DOHH2 (cell line): ENCODE data around the gene MTMR6.

Source experiments
- H3F3A ChIP-seq: fragments of 200-600 bp; sonication (generic), shearing (Covaris generic); 2 replicates; pipeline ENCODE4 v1.6.0; 2016; ENCODE audit warnings: antibody characterized with exemption, mild to moderate bottlenecking; ENCODE audit not compliant: control insufficient read depth, insufficient read depth
- H3K27ac ChIP-seq: fragments of 200-600 bp; sonication (generic); 2 replicates; pipeline ENCODE4 v1.5.1; 2014; ENCODE audit warnings: low read depth, mild to moderate bottlenecking, low read length, moderate library complexity
- H3K27me3 ChIP-seq: fragments of 200-600 bp; sonication (generic); 2 replicates; pipeline ENCODE4 v1.6.1; 2014; ENCODE audit warnings: mild to moderate bottlenecking, low read length, mixed read lengths; ENCODE audit not compliant: control insufficient read depth
- H3K36me3 ChIP-seq: fragments of 200-600 bp; sonication (generic); 2 replicates; pipeline ENCODE4 v1.6.1; 2014; ENCODE audit warnings: mild to moderate bottlenecking, low read length, moderate library complexity, mixed read lengths; ENCODE audit not compliant: control insufficient read depth
- H3K4me1 ChIP-seq: fragments of 200-600 bp; sonication (generic); 2 replicates; pipeline ENCODE4 v1.6.1; 2014; ENCODE audit warnings: mild to moderate bottlenecking, low read length, mixed read lengths; ENCODE audit not compliant: control insufficient read depth
- H3K4me2 ChIP-seq: fragments of 200-600 bp; sonication (generic); 2 replicates; pipeline ENCODE4 v1.6.0; 2014; ENCODE audit warnings: mild to moderate bottlenecking, low read length, moderate library complexity
- H3K4me3 ChIP-seq: fragments of 200-600 bp; sonication (generic); 2 replicates; pipeline ENCODE4 v1.5.1; 2014; ENCODE audit warnings: mild to moderate bottlenecking, low read length, mixed read lengths
- H3K79me2 ChIP-seq: fragments of 200-600 bp; sonication (generic); 2 replicates; pipeline ENCODE4 v1.6.1; 2014; ENCODE audit warnings: mild to moderate bottlenecking, low read length, mixed read lengths; ENCODE audit not compliant: control insufficient read depth
- H3K9me2 ChIP-seq: fragments of 200-600 bp; sonication (generic); replicated peaks from 2 replicates; pipeline ENCODE4 v1.6.1; 2014; ENCODE audit warnings: mild to moderate bottlenecking, low read length, mixed read lengths; ENCODE audit not compliant: control insufficient read depth
- H3K9me3 ChIP-seq: fragments of 200-600 bp; sonication (generic); 2 replicates; pipeline ENCODE4 v1.6.1; 2014; ENCODE audit warnings: antibody characterized with exemption, low read length, mixed read lengths; ENCODE audit not compliant: control insufficient read depth, insufficient read depth
- H4K20me1 ChIP-seq: fragments of 200-600 bp; sonication (generic); 2 replicates; pipeline ENCODE4 v1.6.0; 2014; ENCODE audit warnings: low read depth, mild to moderate bottlenecking, antibody characterized with exemption, low read length, moderate library complexity; ENCODE audit not compliant: control insufficient read depth, insufficient read depth
- EZH2phosphoT487 ChIP-seq: fragments of 200-600 bp; sonication (generic); IDR thresholded peaks from 2 replicates; pipeline ENCODE4 v1.6.1; 2017; ENCODE audit warnings: borderline replicate concordance, mild to moderate bottlenecking, antibody characterized with exemption, low read length, moderate library complexity, mixed read lengths
- TF ChIP-seq, protein P1 (sequence below): fragments of 200-600 bp; sonication (generic); IDR thresholded peaks from one replicate; pipeline ENCODE4 v1.5.1; 2014; ENCODE audit warnings: antibody characterized with exemption, mild to moderate bottlenecking, low read depth, low read length; ENCODE audit not compliant: poor library complexity, severe bottlenecking

MTMR6 gene

DNA sequence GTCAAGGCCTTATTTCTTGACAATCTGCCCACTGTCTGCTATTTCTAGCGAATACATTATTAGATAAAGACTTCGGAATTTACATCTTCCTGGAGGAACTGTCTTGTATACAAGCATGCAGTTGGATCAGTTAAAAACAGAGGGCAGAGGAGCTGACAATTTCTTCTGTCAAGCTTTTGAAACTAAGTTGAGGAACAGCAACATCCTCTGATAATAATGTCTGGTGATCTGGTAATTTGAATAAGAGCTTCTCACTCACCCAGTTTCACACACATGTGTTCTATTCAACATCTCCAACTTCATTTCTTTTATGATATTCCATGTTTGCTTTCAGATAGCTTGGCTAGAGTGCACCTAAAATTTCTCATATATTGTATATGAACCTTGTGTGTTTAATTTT, 50.2 kb downstream of the MTMR6 start:
- no peaks in the 10 kb centered on the region for H3K36me3 ChIP-seq
- H3K27ac ChIP-seq: peak overlapping the region; percentile 3; the same call in 1 of the 2 replicates
- H3K79me2 ChIP-seq: no peaks in the 10 kb centered on the region
- H3K4me1 ChIP-seq: peaks cover 32% of the 10 kb centered on the region
- H3K4me2 ChIP-seq: peak overlapping the region; percentile 6
- no peaks in the 10 kb centered on the region for H4K20me1 ChIP-seq
- no peaks in the 10 kb centered on the region for H3K27me3 ChIP-seq
- TF ChIP-seq, protein P1, sequence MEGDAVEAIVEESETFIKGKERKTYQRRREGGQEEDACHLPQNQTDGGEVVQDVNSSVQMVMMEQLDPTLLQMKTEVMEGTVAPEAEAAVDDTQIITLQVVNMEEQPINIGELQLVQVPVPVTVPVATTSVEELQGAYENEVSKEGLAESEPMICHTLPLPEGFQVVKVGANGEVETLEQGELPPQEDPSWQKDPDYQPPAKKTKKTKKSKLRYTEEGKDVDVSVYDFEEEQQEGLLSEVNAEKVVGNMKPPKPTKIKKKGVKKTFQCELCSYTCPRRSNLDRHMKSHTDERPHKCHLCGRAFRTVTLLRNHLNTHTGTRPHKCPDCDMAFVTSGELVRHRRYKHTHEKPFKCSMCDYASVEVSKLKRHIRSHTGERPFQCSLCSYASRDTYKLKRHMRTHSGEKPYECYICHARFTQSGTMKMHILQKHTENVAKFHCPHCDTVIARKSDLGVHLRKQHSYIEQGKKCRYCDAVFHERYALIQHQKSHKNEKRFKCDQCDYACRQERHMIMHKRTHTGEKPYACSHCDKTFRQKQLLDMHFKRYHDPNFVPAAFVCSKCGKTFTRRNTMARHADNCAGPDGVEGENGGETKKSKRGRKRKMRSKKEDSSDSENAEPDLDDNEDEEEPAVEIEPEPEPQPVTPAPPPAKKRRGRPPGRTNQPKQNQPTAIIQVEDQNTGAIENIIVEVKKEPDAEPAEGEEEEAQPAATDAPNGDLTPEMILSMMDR: no peak
- no peaks in the 10 kb centered on the region for H3K9me2 ChIP-seq
- 0 out of 2 replicates have a peak, but pooled peaks cover 2% of the 10 kb centered on the region for H3K9me3 ChIP-seq
- H3K4me3 ChIP-seq: no peak overlapping the region
- no peaks in the 10 kb centered on the region for H3F3A ChIP-seq

DNA sequence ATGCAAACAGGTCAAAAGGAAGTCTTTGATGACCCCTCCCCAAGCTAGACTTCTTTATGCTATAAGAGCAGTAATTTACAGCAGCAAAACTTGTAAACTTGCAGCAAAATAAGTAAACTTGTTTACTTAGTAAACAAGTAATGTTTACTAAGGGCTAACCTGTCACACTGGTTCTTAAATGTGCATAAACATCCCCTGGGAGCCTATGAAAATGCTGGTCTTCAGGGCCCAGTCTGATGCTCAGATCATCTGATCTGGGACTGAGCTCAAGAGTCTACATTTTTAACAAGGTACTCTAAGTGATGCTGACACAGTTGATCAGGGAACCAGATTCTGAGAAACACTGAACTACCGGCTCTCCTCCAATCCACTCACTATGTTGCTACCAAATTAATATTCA, 53.4 kb downstream of the MTMR6 start:
- Histone ChIP-seq H3K9me3 (no peaks in the 10 kb centered on the region), H3K36me3 (no peaks in the 10 kb centered on the region), H3K79me2 (no peaks in the 10 kb centered on the region), H3K4me3 (no peak overlapping the region), H3K27me3 (peaks cover 9% of the 10 kb centered on the region), H3K4me1 (peaks cover 17% of the 10 kb centered on the region), H3F3A (no peaks in the 10 kb centered on the region), H3K27ac (no peak overlapping the region), H3K4me2 (no peak overlapping the region), H4K20me1 (no peaks in the 10 kb centered on the region), H3K9me2 (no peaks in the 10 kb centered on the region)
- no peak for TF ChIP-seq EZH2phosphoT487
- TF ChIP-seq, protein P1: no peak

DNA sequence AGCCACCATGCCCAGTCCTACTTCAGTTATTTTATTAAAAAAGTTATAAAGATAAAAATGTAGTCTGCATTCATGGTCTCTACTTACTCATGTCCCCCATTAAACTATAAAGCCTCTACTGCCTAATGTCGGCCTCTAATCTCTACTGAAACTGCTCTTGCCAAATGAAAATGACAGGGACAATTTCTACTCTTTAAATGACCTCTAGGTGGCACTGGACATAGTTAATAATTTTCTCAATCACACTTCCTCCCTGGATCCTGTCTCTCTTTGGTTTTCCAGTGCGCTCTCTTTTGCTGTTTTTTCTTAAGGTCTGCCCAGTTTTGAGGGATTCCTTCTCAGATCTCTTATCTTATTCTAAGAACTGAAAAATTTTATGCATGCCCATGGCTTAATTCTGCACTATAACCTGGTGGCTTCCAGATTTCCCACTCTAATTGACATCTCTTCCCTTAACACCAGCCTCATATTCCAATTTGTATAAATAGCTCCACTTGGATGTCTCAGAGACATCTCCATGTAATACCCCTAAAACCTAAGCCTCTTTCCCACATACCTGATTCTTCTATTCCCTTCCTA, 54.3 kb downstream of the MTMR6 start:
- H3K9me2 ChIP-seq: no peaks in the 10 kb centered on the region
- H3K27me3 ChIP-seq: peaks cover 17% of the 10 kb centered on the region
- H3K27ac ChIP-seq: no peak overlapping the region
- no peak overlapping the region for H3K4me3 ChIP-seq
- H3K4me1 ChIP-seq: peaks cover 16% of the 10 kb centered on the region
- no peaks in the 10 kb centered on the region for H3F3A ChIP-seq
- TF ChIP-seq, protein P1: peak; percentile 64
- no peak for TF ChIP-seq EZH2phosphoT487
- no peaks in the 10 kb centered on the region for H3K36me3 ChIP-seq
- H4K20me1 ChIP-seq: no peaks in the 10 kb centered on the region
- H3K4me2 ChIP-seq: no peak overlapping the region
- H3K9me3 ChIP-seq: no peaks in the 10 kb centered on the region
- H3K79me2 ChIP-seq: no peaks in the 10 kb centered on the region

DNA sequence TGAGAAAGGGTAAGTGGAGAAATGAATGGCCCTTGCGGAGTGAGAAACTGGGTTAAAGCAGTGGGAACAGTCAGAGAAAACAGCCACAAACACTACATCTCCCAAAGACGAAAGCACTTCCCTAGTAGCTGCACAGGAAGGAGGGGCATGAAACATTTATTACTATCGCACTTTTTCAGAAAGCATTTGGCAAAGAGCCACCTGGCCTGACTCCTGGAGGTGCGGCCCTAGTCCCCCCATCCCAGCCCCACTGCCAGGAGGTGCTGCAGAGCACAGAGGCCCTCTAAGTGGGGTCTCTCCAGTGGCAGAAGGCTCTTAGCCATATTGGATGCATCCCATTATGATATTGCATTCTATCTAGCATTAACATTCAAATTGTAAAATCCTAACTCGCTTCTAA, 55.8 kb downstream of the MTMR6 start:
- H3K4me2 ChIP-seq: no peak overlapping the region
- no peaks in the 10 kb centered on the region for H3K79me2 ChIP-seq
- no peak overlapping the region for H3K4me3 ChIP-seq
- peaks cover under 1% of the 10 kb centered on the region for H3K4me1 ChIP-seq
- TF ChIP-seq, protein P1: no peak
- TF ChIP-seq EZH2phosphoT487: no peak
- H3K9me2 ChIP-seq: no peaks in the 10 kb centered on the region
- H3F3A ChIP-seq: no peaks in the 10 kb centered on the region
- no peaks in the 10 kb centered on the region for H4K20me1 ChIP-seq
- H3K36me3 ChIP-seq: no peaks in the 10 kb centered on the region
- H3K27ac ChIP-seq: no peak overlapping the region
- H3K9me3 ChIP-seq: no peaks in the 10 kb centered on the region
- H3K27me3 ChIP-seq: peaks cover 21% of the 10 kb centered on the region
